DND-41 (cell line): Measurements from ENCODE around the gene SHANK3.
"Not testable (repeated sequence)": the region's sequence is repeated elsewhere in the genome, so short reads cannot be mapped to it uniquely, and the experiment has no call there.

Experiments used
- EZH2 ChIP-seq: IDR thresholded peaks from 3 replicates; pipeline ENCODE4 v1.6.1; 2012; ENCODE audit warnings: borderline replicate concordance, low read depth, mild to moderate bottlenecking, moderate library complexity, low read length, inconsistent platforms; ENCODE audit not compliant: severe bottlenecking
- TF ChIP-seq, protein P1 (sequence below): IDR thresholded peaks from 2 replicates; pipeline ENCODE4 v1.5.1; 2012; ENCODE audit warnings: borderline replicate concordance, low read length, moderate library complexity, mild to moderate bottlenecking; ENCODE audit not compliant: poor library complexity, severe bottlenecking; ENCODE audit errors: extremely low read depth

DNA sequence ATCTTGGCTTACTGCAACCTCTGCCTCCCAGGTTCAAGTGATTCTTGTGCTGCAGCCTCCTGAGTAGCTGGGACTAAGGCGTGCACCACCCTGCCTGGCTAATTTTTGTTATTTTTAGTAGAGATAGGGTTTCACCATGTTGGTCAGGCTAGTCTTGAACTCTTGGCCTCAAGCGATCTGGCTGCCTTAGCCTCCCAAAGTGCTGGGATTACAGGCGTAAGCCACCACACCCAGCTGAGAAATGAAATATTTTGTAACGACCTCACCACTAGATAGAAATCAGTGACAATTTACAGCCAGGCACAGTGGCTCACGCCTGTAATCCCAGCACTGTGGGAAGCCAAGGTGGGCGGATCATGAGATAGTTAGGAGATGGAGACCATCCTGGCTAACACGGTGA is 12.9 kb upstream of the SHANK3 start:
- TF ChIP-seq, protein P1, sequence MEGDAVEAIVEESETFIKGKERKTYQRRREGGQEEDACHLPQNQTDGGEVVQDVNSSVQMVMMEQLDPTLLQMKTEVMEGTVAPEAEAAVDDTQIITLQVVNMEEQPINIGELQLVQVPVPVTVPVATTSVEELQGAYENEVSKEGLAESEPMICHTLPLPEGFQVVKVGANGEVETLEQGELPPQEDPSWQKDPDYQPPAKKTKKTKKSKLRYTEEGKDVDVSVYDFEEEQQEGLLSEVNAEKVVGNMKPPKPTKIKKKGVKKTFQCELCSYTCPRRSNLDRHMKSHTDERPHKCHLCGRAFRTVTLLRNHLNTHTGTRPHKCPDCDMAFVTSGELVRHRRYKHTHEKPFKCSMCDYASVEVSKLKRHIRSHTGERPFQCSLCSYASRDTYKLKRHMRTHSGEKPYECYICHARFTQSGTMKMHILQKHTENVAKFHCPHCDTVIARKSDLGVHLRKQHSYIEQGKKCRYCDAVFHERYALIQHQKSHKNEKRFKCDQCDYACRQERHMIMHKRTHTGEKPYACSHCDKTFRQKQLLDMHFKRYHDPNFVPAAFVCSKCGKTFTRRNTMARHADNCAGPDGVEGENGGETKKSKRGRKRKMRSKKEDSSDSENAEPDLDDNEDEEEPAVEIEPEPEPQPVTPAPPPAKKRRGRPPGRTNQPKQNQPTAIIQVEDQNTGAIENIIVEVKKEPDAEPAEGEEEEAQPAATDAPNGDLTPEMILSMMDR, result not testable (repeated sequence)
- TF ChIP-seq EZH2, result not testable (repeated sequence)
